H54 (cell line): ENCODE data around the gene ATG7.

ENCODE experiments used
- DNase-seq: peaks from one replicate; pipeline ENCODE4 v3.0.0; 2011; ENCODE audit warnings: low spot score, mixed read lengths; ENCODE audit not compliant: insufficient read length
- FAIRE-seq: peaks from 3 replicates; lab custom pipeline; 2011; peaks lifted over from hg19 to GRCh38; lab: Jason Lieb, UNC
- POLR2A ChIP-seq: IDR thresholded peaks from 2 replicates; pipeline ENCODE4 v1.6.1; 2011; ENCODE audit warnings: low read depth, mild to moderate bottlenecking, low read length

Gene ATG7

DNA sequence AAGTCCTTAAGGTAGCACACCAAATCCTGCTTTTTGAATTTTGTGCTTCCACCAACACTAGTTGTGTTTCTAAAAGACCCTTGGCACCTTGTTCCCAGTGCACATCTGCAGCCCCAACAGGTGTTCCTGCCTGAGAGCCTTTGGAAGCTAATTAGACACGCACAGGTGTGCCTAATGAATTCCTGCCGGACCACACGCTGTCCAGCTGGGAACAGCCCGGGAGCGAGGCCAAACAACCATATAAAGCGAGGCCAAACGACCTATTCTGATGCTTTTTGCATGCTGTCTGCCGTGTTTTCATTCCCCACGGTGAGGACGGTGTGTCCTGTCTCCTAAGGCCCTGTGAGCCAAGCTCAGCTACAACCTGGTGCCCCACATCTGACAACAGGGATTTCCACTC is 99.5 kb downstream of the ATG7 start:
- DNase-seq (no peak), FAIRE-seq (no peak)
- TF ChIP-seq POLR2A, result no peak

DNA sequence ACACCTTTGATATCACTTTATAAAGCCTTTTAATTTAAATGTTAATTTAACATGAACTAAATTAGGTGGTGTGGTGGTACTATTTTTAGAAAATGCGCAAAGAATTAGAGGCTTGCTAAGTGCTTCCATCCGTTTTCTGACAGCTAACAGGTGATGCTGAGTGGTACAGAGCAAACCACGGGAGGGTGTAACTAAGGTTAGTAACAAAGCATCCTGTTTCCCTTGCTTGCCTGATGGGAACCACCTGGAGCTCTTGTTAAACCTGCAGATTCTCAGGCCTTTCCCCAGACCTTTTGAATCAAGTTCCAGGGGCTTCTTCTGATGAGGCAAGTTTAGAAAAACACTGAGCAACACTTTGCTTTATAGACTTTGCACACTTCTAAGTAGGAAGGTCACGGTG is 101.0 kb downstream of the ATG7 start:
- DNase-seq, result no peak
- TF ChIP-seq POLR2A, result no peak
- no peak for FAIRE-seq

DNA sequence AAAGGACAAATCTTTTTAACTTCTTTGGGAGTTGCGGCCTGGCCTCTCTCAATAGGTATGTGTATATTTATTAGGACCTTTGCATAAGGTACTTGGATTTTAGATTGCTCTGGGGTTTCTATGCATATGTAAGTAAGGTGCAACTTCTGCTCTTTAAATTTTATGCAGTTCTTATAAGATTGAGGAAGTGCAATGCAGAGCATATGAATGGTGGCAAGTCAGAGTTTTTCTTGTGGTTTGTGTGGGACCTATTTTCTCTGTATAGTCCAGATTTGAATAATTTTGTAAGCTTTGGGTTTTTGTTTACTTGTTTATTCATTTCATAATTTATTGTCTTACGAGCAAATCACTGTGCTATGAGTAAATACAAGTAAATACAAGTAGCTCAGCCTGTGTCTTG is 101.5 kb downstream of the ATG7 start:
- no peak for FAIRE-seq
- DNase-seq, result no peak
- no peak for TF ChIP-seq POLR2A

DNA sequence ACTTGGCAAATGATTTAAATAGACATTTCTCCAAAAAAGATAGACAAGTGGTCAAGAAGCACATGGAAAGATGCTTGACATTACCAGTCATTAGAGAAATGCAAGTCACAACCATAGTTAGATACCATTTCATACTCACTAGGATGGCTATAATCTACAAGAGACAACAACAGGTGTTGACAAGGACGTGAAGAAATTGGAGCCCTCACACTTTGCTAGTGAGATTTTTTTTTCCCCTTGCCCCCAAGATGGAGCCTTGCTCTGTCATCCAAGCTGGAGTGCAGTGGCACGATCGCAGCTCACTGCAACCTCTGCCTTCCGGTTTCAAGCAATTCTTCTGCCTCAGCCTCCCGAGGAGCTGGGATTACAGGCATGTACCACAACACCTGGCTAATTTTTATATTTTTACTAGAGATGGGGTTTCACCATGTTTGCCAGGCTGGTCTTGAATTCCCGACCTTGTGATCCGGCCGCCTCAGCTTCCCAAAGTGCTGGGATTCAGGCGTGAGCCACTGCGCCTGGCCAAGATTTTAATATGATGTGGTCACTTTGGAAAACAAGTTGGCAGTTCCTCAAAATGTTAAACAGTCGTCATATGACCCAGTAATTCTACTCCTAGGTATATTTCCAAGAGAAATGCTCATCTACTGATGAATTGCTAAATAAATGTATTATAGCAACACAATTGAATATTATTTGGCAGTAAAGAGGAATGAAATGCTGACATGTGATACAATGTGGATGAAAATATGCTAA is 103.3 kb downstream of the ATG7 start:
- FAIRE-seq (no peak), DNase-seq (no peak)
- no peak for TF ChIP-seq POLR2A

DNA sequence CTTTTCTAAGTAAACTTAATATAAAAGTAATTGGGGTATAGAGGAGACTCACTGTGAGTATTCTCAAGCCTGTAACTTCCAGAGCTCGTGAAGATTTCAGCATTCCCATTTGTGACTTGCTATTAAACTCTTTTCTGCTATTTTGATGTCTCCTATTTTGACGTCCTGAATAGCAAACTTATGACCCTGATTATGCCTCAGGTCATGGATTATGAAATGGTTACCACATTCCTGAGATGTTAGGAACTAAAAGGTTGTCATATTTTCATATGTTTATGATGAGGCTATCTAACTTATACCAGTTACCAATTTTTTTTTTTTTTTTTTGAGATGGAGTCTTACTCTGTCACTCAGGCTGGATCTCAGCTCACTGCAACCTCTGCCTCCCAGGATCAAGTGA is 105.5 kb downstream of the ATG7 start:
- FAIRE-seq (no peak), DNase-seq (no peak)
- TF ChIP-seq POLR2A, result no peak

DNA sequence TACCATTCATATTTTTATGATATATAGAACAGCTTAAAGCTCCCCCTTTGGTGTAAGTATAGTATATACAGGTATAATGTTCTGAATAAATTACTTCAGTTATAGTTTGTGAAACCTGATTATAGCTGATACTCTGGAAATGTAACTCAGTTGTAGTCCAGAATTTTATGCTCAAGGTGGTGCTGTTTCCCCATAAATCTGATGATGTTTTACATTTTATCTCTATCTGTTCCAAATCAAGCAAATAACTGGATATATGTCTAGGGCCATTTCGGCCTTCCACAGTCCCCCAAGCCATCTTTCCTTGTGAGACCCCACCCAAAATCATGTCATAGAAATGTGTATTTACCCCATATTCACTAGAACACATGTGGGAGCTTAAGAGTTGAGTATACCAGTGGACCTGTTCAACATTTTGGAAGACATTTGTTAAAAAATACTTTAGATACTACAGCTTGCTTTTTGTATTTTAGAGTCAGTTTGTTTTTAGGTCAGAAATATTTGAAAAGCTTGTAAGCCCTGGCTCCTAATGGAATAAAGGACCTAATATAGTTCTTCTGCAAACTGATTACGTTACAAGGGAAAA is 107.1 kb downstream of the ATG7 start:
- peak; percentile 96 for FAIRE-seq
- no peak for TF ChIP-seq POLR2A
- no peak for DNase-seq

DNA sequence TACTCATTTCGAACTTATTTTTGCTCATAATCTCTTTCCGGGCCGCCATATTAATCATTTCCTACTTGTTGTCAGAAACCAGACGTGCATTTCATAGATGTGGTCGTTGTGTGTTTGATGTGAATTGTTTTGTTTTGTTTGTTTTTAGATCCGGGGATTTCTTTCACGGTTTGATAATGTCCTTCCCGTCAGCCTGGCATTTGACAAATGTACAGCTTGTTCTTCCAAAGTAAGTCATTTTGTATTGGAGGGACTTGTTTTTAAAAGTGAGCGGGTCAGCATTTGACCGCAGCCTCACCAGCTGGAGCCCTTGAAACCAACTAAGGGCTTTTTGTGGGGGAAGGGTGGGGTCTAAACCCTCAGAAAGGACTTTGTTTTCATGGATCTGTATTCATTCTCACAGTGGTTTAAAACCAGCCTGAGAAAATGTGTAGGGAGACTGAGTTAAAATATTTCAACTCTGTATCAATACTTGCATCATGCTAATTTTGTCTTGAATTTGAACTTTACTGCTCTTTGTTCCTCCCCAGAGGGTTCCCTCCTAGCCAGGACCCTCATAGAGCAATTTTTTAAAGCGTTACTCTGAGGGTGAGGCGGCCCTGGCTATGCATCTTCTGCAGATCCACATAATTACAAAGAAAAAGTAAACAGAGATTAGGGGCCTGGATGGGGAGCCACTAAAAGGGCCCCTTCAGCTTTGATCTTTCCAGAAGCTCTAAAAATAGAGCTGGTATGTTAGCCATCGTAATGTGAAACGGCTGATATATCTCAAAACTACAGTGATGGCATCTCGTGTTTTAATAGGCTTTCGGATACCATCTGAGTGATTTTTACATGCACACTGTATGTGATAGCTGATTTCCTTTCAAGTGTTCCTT is 107.9 kb downstream of the ATG7 start:
- no peak for DNase-seq
- no peak for FAIRE-seq
- TF ChIP-seq POLR2A, result no peak

DNA sequence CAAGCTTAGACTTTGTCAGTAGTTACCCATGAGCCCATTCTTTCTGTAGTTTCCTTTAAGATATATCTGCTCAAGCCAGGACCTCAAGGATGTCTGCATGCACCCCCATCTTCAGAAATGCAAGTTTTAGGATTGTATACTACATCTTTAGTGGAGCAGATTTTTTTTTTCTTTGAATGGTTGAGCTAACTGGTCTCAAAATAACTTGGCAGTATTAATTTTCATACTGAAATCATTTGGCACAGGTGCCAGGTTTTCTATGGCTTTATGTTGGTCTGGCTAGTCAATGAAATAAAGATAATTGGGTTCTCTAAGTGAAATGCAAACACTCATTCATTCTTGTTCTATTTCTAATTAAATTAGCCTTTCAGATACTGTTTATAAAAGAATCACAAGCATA is 108.9 kb downstream of the ATG7 start:
- FAIRE-seq, result no peak
- no peak for DNase-seq

DNA sequence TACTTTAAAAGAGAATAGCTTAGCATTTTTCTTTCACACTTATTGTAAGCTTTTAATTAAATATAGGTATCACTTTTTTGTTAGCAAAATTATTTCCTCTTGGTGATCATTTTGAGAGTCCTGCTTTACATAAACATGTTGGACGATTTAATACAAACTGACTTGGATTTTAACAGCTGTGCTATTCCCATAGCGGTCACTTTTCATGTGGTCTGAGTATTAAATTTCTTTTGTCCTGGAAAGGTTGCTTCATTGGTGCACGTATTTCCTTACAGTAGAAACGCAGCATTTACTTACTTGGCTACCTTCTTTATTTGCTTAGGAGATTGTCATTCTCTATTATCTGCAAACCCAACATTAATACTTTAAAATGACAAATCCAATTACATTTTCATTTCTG is 109.4 kb downstream of the ATG7 start:
- no peak for TF ChIP-seq POLR2A
- no peak for FAIRE-seq
- DNase-seq, result no peak

More for the DNA sequence above, 108.9 kb downstream of the ATG7 start:
- TF ChIP-seq POLR2A, result no peak

DNA sequence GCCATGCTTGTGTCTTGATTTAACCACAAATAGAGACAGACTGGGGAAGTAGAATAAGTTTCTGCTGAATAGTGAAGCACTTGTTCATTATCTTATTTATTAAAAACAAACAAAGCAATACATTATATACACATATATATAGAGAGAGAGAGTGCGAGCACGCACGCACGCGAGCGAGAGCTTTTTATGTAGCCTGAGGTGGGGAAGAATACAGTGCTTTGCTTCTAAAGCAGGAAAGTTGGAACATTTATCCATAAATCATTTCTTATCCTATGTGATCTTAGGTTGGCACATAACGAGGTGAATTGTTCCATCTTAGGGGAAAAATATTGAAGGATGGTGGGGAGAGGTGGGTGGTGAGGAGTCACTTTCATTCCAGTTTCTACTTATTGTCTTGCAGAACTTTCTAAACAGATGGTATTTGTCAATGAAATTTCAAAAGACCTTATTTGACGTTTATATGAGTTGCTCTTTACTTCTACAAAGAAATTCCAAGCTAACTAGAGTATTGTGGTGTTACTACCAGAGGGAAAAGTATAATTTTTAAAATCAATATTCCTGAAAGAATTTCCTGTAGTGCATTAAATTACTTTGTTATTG is 110.0 kb downstream of the ATG7 start:
- FAIRE-seq (no peak), DNase-seq (no peak)
- no peak for TF ChIP-seq POLR2A

DNA sequence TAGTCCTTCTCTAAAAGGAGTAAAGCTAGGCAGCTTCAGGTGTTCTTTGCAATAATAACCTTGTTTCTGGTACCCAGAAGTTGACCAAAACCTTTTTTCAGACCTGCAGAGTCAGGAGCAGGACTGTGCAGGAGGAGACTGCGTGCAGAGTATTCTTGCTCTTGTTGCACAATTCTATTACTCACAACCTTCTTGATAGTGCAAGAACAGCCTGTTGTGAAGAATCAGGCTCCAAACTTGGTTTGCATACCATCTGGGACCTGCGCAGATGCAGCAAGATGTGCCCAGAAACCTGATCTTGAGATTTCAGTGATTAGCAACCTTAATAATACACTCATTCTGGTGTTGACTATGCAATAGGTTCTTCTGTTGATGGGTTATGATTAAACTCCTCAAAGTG is 111.9 kb downstream of the ATG7 start:
- FAIRE-seq, result no peak
- TF ChIP-seq POLR2A, result no peak

DNA sequence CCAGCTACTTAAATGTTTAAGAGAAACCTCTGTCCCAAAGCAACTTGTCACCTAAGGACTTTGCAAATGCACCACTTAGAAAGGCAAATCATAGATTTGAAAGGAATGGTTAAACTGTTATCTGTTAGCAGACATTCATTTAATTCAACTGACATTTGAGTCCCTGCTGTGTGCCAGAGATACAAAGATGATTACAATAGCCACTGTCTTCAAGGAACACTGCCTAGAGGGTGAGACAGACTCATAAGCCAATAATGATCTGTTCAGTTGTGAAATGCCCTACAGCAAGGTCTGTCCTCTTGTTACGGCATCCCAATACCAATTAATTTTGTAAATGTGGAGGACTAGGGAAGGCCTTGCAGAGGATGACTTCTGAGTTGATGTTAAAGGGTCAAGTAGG is 113.1 kb downstream of the ATG7 start:
- DNase-seq (no peak), FAIRE-seq (peak; percentile 77)
- TF ChIP-seq POLR2A, result no peak

More for the DNA sequence above, 111.9 kb downstream of the ATG7 start:
- no peak for DNase-seq

DNA sequence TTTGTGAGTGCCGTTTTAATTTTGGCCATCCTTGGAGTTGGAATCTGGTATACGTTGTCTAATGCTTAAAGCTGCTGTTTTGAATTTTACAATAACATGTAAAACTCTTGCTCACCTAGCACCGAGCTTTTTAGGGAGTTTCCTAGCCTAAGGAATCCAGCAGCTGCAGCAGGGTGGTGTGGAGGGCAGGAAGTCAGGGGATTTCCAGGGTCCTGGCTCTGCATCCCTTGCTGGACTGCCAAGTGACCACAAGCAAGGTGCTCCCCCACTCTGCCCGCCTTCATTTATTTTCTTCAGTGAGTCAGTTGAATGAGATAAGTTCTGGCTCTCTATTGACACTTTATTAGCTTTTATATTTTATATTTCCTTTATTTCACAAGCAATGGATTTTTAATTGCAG is 113.7 kb downstream of the ATG7 start:
- no peak for TF ChIP-seq POLR2A
- peak; percentile 73 for FAIRE-seq
- DNase-seq, result peak; percentile 33
